Endothelial cell of umbilical vein (primary cell): ENCODE data around the gene LRRC28. TPM values are rescaled to one million over a fixed set of nuclear protein-coding genes. Genes with fewer than 3 reads are reported as not detected.

Experiments
- BruUV-seq: library from RNA; stranded (reverse); fragments of 400-500 nt; replicated peaks from 2 replicates; lab custom pipeline; 2021; lab: Mats Ljungman, UMichigan
- CTCF ChIA-PET: fragments of 300-600, 350-600 bp; sonication (Branson Sonifier 250); formaldehyde crosslinking; loops from one replicate; lab custom pipeline; 2021; ENCODE audit warnings: antibody characterized with exemption, inconsistent platforms; lab: Charles Lee
- POLR2A ChIA-PET: fragments of 300-600, 350-600 bp; sonication (Branson Sonifier 250); formaldehyde crosslinking; loops from one replicate; lab custom pipeline; 2021; ENCODE audit warnings: antibody characterized with exemption, inconsistent platforms; lab: Charles Lee
- DNase-seq: peaks from one replicate; pipeline ENCODE4 v3.0.0-alpha.2; 2011; ENCODE audit warnings: low read depth, low spot score
- FAIRE-seq: peaks from 2 replicates; lab custom pipeline; 2011; peaks lifted over from hg19 to GRCh38; lab: Jason Lieb, UNC
- H2AFZ ChIP-seq: 2 replicates; pipeline ENCODE4 v1.6.0; 2012; ENCODE audit warnings: low read depth, low read length, control low read depth, inconsistent platforms
- H3K27ac ChIP-seq: 2 replicates; pipeline ENCODE4 v1.5.1; 2011; ENCODE audit warnings: low read depth, mild to moderate bottlenecking, control low read depth, low read length, moderate library complexity; ENCODE audit not compliant: insufficient read depth
- H3K27me3 ChIP-seq, 2 experiments: 2 replicates each; pipeline versions ENCODE4 v1.6.0 to v1.6.1; 2011; ENCODE audit warnings: low read length in 2 of 2, mixed read lengths in 1 of 2; ENCODE audit not compliant: control insufficient read depth in 2 of 2, insufficient read depth in 2 of 2
- H3K36me3 ChIP-seq, 2 experiments: 2 replicates in 1 of 2; 3 replicates in 1 of 2; pipeline ENCODE4 v1.5.1; 2011; ENCODE audit warnings: low read length in 2 of 2, mild to moderate bottlenecking in 1 of 2, moderate library complexity in 1 of 2; ENCODE audit not compliant: control insufficient read depth in 2 of 2, insufficient read depth in 2 of 2; ENCODE audit errors: extremely low read depth in 1 of 2
- H3K4me1 ChIP-seq: 3 replicates; pipeline ENCODE4 v1.5.1; 2011; ENCODE audit warnings: mild to moderate bottlenecking, low read length; ENCODE audit not compliant: control insufficient read depth, insufficient read depth; ENCODE audit errors: extremely low read depth
- H3K4me2 ChIP-seq: 2 replicates; pipeline ENCODE4 v1.6.1; 2011; ENCODE audit warnings: low read length, control low read depth, mixed read lengths; ENCODE audit not compliant: insufficient read depth
- H3K4me3 ChIP-seq, 3 experiments: fragments of 200-600 bp in 1 of 3; sonication (generic), shearing (Covaris generic) in 1 of 3; replicated peaks in 1 of 3; 2 replicates each; pipeline ENCODE4 v1.5.1; 2011 to 2016; ENCODE audit warnings: control low read depth in 3 of 3, low read length in 3 of 3, mild to moderate bottlenecking in 2 of 3, inconsistent platforms in 1 of 3, low read depth in 1 of 3, moderate library complexity in 1 of 3; ENCODE audit not compliant: insufficient read depth in 1 of 3
- H3K79me2 ChIP-seq: 2 replicates; pipeline ENCODE4 v1.6.0; 2012; ENCODE audit warnings: low read length, inconsistent platforms; ENCODE audit not compliant: control insufficient read depth, insufficient read depth
- H3K9ac ChIP-seq: replicated peaks from 2 replicates; pipeline ENCODE3; 2011; ENCODE audit warnings: low read length, control low read depth; ENCODE audit not compliant: insufficient read depth; ENCODE audit errors: extremely low read depth
- H3K9me1 ChIP-seq: replicated peaks from 3 replicates; pipeline ENCODE4 v1.6.0; 2011; ENCODE audit warnings: mild to moderate bottlenecking, low read length; ENCODE audit not compliant: control insufficient read depth, insufficient read depth; ENCODE audit errors: extremely low read depth
- H3K9me3 ChIP-seq: replicated peaks from 2 replicates; pipeline ENCODE4 v1.5.1; 2012; ENCODE audit warnings: low read length, inconsistent platforms; ENCODE audit not compliant: control insufficient read depth, insufficient read depth
- H4K20me1 ChIP-seq: replicated peaks from 2 replicates; pipeline ENCODE3; 2011; ENCODE audit warnings: mild to moderate bottlenecking, low read length; ENCODE audit not compliant: control insufficient read depth, insufficient read depth; ENCODE audit errors: extremely low read depth
- CTCF ChIP-seq, 2 donors: IDR thresholded peaks; 1 replicate in 1 of 2; 2 replicates in 1 of 2; pipeline ENCODE4 v1.5.1; 2011; ENCODE audit warnings: low read length in 2 of 2, mild to moderate bottlenecking in 2 of 2, moderate library complexity in 2 of 2, control low read depth in 1 of 2, inconsistent platforms in 1 of 2, low read depth in 1 of 2; ENCODE audit not compliant: insufficient read depth in 1 of 2; ENCODE audit errors: extremely low read depth in 1 of 2
- EZH2 ChIP-seq: IDR thresholded peaks from 2 replicates; pipeline ENCODE4 v1.6.1; 2012; ENCODE audit warnings: borderline replicate concordance, low read depth, mild to moderate bottlenecking, moderate library complexity, low read length, inconsistent platforms; ENCODE audit not compliant: severe bottlenecking
- FOS ChIP-seq: IDR thresholded peaks from 2 replicates; pipeline ENCODE4 v1.6.1; 2011; ENCODE audit warnings: mild to moderate bottlenecking, low read length, moderate library complexity, borderline replicate concordance; ENCODE audit not compliant: insufficient read depth
- GATA2 ChIP-seq: IDR thresholded peaks from 2 replicates; pipeline ENCODE4 v1.7.0; 2011; ENCODE audit warnings: low read depth, mild to moderate bottlenecking, moderate library complexity, mixed read lengths, low read length; ENCODE audit not compliant: insufficient read length, insufficient read depth
- JUN ChIP-seq: IDR thresholded peaks from 2 replicates; pipeline ENCODE4 v1.6.1; 2011; ENCODE audit warnings: borderline replicate concordance, low read depth; ENCODE audit not compliant: insufficient read length, insufficient read depth
- MAX ChIP-seq: IDR thresholded peaks from 2 replicates; pipeline ENCODE4 v1.6.1; 2011; ENCODE audit not compliant: insufficient read depth, insufficient read length
- MYC ChIP-seq: IDR thresholded peaks from one replicate; pipeline ENCODE4 v1.6.1; 2011; ENCODE audit warnings: mild to moderate bottlenecking, low read depth, low read length
- POLR2A ChIP-seq: IDR thresholded peaks from 2 replicates; pipeline ENCODE4 v1.6.1; 2012; ENCODE audit warnings: low read depth, mild to moderate bottlenecking, control low read depth, low read length
- POLR2AphosphoS5 ChIP-seq: IDR thresholded peaks from 2 replicates; pipeline ENCODE4 v1.6.1; 2012; ENCODE audit warnings: low read depth, mild to moderate bottlenecking, control low read depth, low read length, moderate library complexity; ENCODE audit not compliant: insufficient read depth
- dilution Hi-C: fragments of 300-500 bp; cut with MboI; formaldehyde crosslinking; loops from one replicate; pipeline ENCODE4 v1.15.0; 2019; ENCODE audit warnings: low sequenced_read_pairs; ENCODE audit not compliant: extremely low pct_ligation_motif_present
- intact Hi-C: fragments of 100-400 bp; cut with micrococcal nuclease; formaldehyde crosslinking; loops from one replicate; pipeline ENCODE4 v1.10.0; 2022
- polyA plus RNA-seq, 4 experiments: library from polyadenylated mRNA; depleted of rRNA in 3 of 4; stranded (reverse) in 3 of 4; unstranded in 1 of 4; fragments of >200 nt; gene quantifications; 2 replicates each; pipeline versions ENCODE4 v1.2.1 to v1.2.3, GENCODE V29; 2011 to 2012; ENCODE audit warnings: missing spikeins in 1 of 4
- total RNA-seq: library from RNA; stranded (reverse); gene quantifications from 2 replicates; pipeline ENCODE4 v1.2.3, GENCODE V29; 2021

The LRRC28 gene
- total and polyA plus RNA-seq, 2 donors (not counting 3 experiments of a cell fraction or from before 2014, with no cell fraction given) = 19.6 to 26.7 TPM

- H2AFZ ChIP-seq = no peak overlapping the region
- DNase-seq = no peak
- no peaks in the 10 kb centered on the region for H4K20me1 ChIP-seq
- intact Hi-C loops = no loop called here
- no peaks in the 10 kb centered on the region for H3K9me1 ChIP-seq
- dilution Hi-C loops = no loop called here
- no peak overlapping the region for H3K4me2 ChIP-seq
- no peaks in the 10 kb centered on the region for H3K27me3 ChIP-seq
- no peak overlapping the region for H3K4me3 ChIP-seq
- ChIA-PET CTCF (interaction anchor here (1.9 kb wide), 1 partner anchor 308 kb away, joined by 10 read pairs; no protein-coding TSS in a partner anchor), POLR2A (no interaction called here)
- no peaks in the 10 kb centered on the region for H3K4me1 ChIP-seq
- no peaks in the 10 kb centered on the region for H3K79me2 ChIP-seq
- H3K36me3 ChIP-seq = no peaks in the 10 kb centered on the region
- BruUV-seq = no TSS peak
- no peak overlapping the region for H3K9ac ChIP-seq
- no peak for FAIRE-seq
- H3K9me3 ChIP-seq = no peaks in the 10 kb centered on the region
- TF ChIP-seq CTCF (IDR thresholded peaks at IDR 0.05; ENCODE audit: extremely low read depth in 1 of 2, insufficient read depth in 1 of 2, low read depth in 1 of 2, low read length in 2 of 2) (no peak), JUN (no peak), FOS (no peak), POLR2A (no peak), GATA2 (no peak), EZH2 (no peak), MAX (no peak), POLR2AphosphoS5 (no peak), MYC (no peak)
- no peak overlapping the region for H3K27ac ChIP-seq
These were observed 145.1 kb downstream of the LRRC28 start for GRCh38 chr15:99396375-99396774.
